Activated naive CD8-positive, alpha-beta T cell treated with anti-CD3 and anti-CD28 coated beads, Interleukin-2, amount 50 U/mL, for 24 hours (primary cell): ENCODE results near the gene PCBP4.
A peak's percentile ranks its signal among the peaks of the same experiment; 100 is the strongest.
"Not testable (repeated sequence)": the region's sequence is repeated elsewhere in the genome, so short reads cannot be mapped to it uniquely, and the experiment has no call there.

Source experiments
- ATAC-seq: fragments of 150-1000 bp; cut with Tn5 transposase; one replicate; pipeline ENCODE4 v1.10.0; 2021
- DNase-seq: peaks from one replicate; pipeline ENCODE4 v3.0.0; 2021
- H3K27ac Mint-ChIP-seq: one replicate; pipeline ENCODE4 v1.8.0; 2021; ENCODE audit warnings: mild to moderate bottlenecking, mixed read lengths
- H3K27me3 Mint-ChIP-seq: one replicate; pipeline ENCODE4 v1.8.0; 2021; ENCODE audit warnings: mixed read lengths
- H3K36me3 Mint-ChIP-seq: one replicate; pipeline ENCODE4 v1.8.0; 2021; ENCODE audit warnings: low read depth, mixed read lengths
- H3K4me1 Mint-ChIP-seq: one replicate; pipeline ENCODE4 v1.8.0; 2021; ENCODE audit warnings: mixed read lengths
- H3K4me3 Mint-ChIP-seq: one replicate; pipeline ENCODE4 v1.8.0; 2021; ENCODE audit warnings: mild to moderate bottlenecking, moderate library complexity, mixed read lengths
- H3K9me3 Mint-ChIP-seq: one replicate; pipeline ENCODE4 v1.8.0; 2021; ENCODE audit warnings: mixed read lengths

The PCBP4 gene

DNA sequence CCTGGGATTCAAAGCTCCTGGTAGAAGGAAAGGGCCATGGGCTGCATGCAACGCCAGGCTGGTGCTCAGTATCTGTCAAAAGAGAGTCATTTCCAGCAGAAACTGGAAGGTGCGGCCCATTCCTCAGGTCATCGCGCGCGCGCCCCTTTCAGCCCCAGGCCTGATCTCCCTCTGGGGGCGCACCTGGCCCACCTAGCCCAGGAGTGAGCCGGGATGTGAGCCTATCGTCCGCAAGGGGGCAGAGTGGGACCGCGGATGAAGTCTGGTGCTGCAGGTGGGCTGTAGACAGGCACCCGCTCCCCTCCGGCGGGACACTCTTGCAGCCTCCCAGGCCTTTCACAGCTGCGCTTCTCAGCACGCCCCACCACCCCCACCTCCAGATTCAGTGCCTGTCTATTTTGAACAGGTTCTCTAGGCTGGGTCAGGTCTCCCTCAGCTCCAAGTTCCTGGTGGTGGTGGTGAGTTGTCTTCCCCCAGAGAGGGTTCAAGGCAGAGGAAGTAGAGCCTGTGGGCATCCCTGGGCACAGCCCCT, 34.3 kb upstream of the PCBP4 start:
- H3K27me3 Mint-ChIP-seq: peaks cover 4% of the 10 kb centered on the region
- H3K27ac Mint-ChIP-seq: no peak overlapping the region
- DNase-seq (peak; percentile 90), ATAC-seq (peak; percentile 95)
- no peaks in the 10 kb centered on the region for H3K9me3 Mint-ChIP-seq
- H3K36me3 Mint-ChIP-seq: no peaks in the 10 kb centered on the region
- H3K4me1 Mint-ChIP-seq: peaks cover 5% of the 10 kb centered on the region
- no peak overlapping the region for H3K4me3 Mint-ChIP-seq

DNA sequence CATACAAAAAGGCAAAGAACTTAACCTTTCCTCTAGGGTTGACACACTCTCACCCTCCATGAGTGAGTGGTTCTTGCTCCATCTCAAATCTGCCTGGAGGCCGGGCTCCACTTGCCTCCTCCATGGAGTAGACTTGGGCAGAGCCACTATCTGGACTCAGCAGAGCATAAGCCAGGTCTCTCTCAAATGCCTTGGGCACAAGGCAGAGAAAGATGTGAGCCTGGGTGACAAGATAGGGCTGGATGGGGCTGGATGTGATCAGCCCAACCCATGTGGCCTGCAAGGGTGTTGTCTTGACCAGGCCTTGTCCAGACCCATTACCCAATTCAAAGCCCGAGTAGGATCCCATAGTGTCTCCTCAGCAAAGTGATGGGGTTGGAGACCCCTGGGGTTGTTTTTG, 32.6 kb upstream of the PCBP4 start:
- Mint-ChIP-seq H3K9me3 (no peaks in the 10 kb centered on the region), H3K27me3 (peaks cover 4% of the 10 kb centered on the region), H3K27ac (no peak overlapping the region), H3K4me3 (no peak overlapping the region), H3K4me1 (peaks cover 12% of the 10 kb centered on the region), H3K36me3 (peaks cover 10% of the 10 kb centered on the region)
- ATAC-seq: no peak
- no peak for DNase-seq

DNA sequence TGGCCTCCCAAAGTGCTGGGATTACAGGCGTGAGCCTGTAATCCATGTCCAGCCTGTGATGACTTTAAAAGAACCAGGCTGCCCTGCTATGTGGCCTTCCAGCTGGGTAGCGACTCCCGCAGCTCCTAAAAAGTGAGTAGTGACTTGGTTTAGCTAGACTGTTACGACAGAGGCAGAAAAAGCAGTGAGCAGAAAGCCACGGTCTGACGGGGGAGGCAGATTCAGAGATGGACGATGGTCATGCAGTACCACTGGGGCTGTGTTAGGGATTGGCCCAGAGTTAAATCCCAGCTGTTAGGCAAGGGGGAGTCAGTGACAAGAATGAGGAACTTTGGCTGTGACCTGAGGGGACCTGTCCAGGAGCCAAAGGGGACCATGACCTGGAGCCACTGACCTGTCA, 31.5 kb upstream of the PCBP4 start:
- H3K9me3 Mint-ChIP-seq: no peaks in the 10 kb centered on the region
- no peak overlapping the region for H3K27ac Mint-ChIP-seq
- H3K27me3 Mint-ChIP-seq: peaks cover 4% of the 10 kb centered on the region
- ATAC-seq (no peak), DNase-seq (no peak)
- no peak overlapping the region for H3K4me3 Mint-ChIP-seq
- peaks cover 22% of the 10 kb centered on the region for H3K4me1 Mint-ChIP-seq
- peaks cover 21% of the 10 kb centered on the region for H3K36me3 Mint-ChIP-seq

DNA sequence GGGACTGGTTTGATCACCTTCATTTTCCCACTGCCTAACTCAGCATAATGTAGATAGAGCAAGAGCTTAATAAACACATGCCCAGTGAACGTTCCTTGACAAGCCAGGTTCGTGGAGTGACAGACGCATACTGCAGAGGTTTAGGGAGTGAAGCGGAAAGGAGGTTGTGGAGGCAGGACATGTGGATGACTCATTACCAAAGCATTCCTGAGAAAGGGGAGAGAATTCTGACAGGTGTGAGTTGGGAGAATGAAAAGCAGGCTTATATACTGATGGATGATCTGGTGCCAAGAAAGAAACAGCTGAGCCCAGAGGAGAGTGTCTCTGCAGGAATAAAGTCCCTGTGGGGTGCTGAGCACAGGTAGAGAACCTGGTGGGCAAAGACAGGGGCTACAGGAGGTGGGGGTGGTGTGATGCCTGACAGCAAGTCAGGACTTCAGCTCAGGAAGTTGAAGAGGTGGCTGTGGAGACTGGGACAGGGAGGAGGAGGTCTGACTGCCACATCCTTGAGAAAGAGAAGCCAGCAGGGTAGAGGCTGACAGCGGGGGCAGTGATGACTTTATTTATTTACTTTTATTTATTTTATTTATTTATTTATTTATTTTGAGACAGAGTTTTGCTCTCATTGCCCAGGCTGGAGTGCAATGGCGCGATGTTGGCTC, 30.8 kb upstream of the PCBP4 start:
- H3K27me3 Mint-ChIP-seq: peaks cover 4% of the 10 kb centered on the region
- H3K9me3 Mint-ChIP-seq: no peaks in the 10 kb centered on the region
- no peak overlapping the region for H3K27ac Mint-ChIP-seq
- peaks cover 28% of the 10 kb centered on the region for H3K4me1 Mint-ChIP-seq
- H3K36me3 Mint-ChIP-seq: peaks cover 27% of the 10 kb centered on the region
- H3K4me3 Mint-ChIP-seq: no peak overlapping the region
- DNase-seq (no peak), ATAC-seq (no peak)

DNA sequence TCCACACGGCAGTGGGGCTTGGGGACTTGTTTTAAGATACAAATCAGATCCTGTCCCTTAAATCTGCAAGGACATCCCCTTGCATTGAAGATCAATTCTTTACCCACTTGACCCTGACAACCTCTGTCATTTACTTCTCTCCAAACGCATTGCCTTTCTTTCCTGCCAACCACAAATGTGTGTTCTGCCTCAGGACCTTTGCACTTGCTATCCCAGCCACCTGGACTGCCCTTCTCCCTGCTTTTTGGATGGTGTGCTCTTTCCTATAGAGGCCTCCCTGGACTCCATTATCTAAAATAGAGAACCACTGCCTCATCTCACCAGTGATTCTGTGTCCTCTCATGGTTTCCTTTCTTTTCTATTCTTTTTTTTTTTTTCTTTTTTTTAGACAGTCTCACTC, 29.9 kb upstream of the PCBP4 start:
- no peak overlapping the region for H3K4me3 Mint-ChIP-seq
- H3K9me3 Mint-ChIP-seq: no peaks in the 10 kb centered on the region
- peaks cover 4% of the 10 kb centered on the region for H3K27me3 Mint-ChIP-seq
- ATAC-seq (no peak), DNase-seq (no peak)
- no peak overlapping the region for H3K27ac Mint-ChIP-seq
- H3K4me1 Mint-ChIP-seq: peaks cover 36% of the 10 kb centered on the region
- H3K36me3 Mint-ChIP-seq: peaks cover 35% of the 10 kb centered on the region

DNA sequence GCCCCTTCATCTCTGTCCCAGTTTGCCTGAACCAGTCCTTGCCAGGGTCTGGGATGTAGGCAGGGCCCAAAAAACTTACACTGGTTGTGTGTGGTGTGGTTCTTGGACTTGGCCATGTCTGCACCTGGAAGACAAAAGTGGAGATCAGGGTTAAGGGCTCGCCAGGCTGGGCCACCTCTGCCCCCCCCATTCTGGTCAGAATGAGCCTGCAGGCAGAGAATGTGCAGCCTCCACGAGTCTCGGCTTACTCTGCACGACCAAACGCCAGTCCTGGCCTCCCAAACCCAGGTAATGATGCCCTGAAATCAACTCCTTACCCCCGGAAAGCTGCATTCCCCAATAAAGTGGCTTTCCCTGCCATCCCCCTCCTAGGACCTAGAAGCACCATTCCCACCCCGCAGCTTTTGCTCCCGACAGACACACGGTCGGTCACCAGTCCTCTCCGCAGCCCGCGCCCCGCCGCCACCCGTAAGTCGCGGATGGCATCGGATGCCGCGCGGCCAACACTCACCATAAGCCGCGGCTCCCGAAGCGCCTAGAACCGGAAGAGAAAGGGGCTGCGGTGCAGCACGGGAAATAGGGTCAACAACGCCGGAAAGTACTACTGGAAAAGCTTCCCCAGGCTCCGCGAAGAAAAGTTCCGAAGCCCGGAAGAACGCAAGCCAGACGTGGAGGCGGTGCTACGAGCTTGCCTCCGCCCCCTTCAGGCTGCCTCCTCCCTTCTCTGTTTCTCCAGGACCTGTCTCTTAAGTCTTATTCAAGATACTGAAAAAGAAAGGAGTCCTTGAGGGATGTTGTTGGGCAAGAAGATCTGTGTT, 28.3 kb upstream of the PCBP4 start, which contains the start of gene RPL29:
Gene RPL29, minus strand, starts transcription at position 550 of the 818 bp plus-strand sequence. Its CDS starts 434 bp downstream, at position 116.
- Mint-ChIP-seq H3K36me3 (peaks cover 41% of the 10 kb centered on the region), H3K27ac (peak within 1 kb of the TSS; percentile 100), H3K4me3 (peak within 1 kb of the TSS; percentile 100), H3K4me1 (peaks cover 38% of the 10 kb centered on the region), H3K9me3 (no peaks in the 10 kb centered on the region), H3K27me3 (peaks cover 4% of the 10 kb centered on the region)
- ATAC-seq (peak; percentile 89), DNase-seq (peak; percentile 91)

DNA sequence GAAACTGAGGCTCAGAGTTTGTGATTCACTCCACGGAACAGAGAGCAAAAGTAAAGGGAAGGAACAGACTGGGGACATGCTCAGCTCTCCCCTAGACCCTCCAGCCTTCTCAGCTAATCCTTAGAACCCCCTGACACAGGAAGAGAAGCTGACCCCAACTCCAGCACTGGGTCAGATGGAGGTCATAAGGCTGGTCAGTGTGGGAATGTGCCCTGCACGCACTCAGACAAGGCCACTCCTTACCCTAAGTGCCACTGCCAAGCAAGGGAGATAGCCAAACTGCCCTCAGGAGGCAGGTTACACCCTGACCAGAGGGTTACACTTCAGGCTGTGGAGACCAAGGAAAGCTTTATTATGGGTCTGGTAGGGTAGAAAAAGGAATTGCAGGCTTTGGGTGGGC, 27.3 kb upstream of the PCBP4 start:
- Mint-ChIP-seq H3K27me3 (no peaks in the 10 kb centered on the region), H3K36me3 (peaks cover 41% of the 10 kb centered on the region), H3K4me1 (peaks cover 38% of the 10 kb centered on the region), H3K4me3 (peak overlapping the region; percentile 100), H3K9me3 (no peaks in the 10 kb centered on the region), H3K27ac (peak overlapping the region; percentile 100)
- ATAC-seq (no peak), DNase-seq (no peak)

DNA sequence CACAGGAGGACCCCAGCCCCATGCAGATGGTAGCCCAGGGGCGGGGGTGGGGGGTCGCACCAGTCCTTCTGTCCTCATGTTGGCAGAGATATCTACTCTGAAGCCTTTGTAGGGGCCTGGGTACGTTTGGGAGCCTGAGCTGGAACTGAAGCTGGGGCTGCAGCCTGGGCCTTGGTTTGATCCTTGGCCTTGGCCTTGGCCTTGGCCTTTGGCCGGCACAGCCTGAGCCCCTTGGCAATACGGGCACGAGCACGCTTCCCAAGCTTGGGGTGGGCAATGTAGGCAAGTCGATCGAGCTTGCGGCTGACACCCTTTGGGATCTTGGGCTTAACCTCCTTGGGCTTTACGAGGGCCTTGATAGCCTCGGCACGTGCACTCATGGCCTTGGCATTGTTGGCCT, 26.4 kb upstream of the PCBP4 start:
- H3K27ac Mint-ChIP-seq: peak overlapping the region; percentile 100
- H3K27me3 Mint-ChIP-seq, DNase-seq, H3K9me3 Mint-ChIP-seq, ATAC-seq: not testable (repeated sequence)
- H3K4me1 Mint-ChIP-seq: peaks cover 38% of the 10 kb centered on the region
- peaks cover 43% of the 10 kb centered on the region for H3K36me3 Mint-ChIP-seq
- peak overlapping the region; percentile 100 for H3K4me3 Mint-ChIP-seq

DNA sequence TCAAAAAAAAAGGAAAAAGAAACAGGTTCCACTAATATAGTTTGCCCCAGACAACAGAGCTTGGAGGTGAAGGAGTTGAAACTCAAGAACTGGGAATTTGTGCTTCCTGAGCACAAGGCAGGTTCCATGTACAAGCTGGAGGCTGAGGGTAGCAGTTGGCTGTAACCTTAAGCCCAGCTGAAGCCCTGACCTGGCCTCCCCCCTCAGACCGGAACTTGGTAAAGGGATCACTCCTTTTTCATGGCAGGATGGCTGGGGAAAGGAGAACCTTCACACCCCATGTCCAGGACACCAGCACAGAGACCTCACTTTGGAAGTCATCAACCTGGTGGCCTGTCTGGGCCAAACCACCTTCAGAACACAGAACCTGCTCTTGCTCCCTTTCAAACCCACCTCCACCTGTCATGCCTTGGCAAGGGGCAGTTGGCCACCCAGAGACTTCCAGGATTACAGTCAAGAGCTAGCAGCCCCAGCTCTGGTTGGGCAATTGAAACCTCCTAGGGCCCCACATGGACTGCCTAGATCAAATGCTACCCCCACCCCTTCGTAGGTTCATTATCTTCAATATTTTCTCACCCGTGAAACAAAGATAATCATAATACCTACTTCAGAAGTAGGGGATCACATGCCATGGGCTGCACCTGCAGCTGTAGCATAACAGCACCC, 24.9 kb upstream of the PCBP4 start:
- ATAC-seq (no peak), DNase-seq (no peak)
- no peaks in the 10 kb centered on the region for H3K9me3 Mint-ChIP-seq
- H3K4me1 Mint-ChIP-seq: peaks cover 38% of the 10 kb centered on the region
- H3K27ac Mint-ChIP-seq: peak overlapping the region; percentile 100
- H3K4me3 Mint-ChIP-seq: peak overlapping the region; percentile 100
- H3K27me3 Mint-ChIP-seq: no peaks in the 10 kb centered on the region
- H3K36me3 Mint-ChIP-seq: peaks cover 43% of the 10 kb centered on the region

DNA sequence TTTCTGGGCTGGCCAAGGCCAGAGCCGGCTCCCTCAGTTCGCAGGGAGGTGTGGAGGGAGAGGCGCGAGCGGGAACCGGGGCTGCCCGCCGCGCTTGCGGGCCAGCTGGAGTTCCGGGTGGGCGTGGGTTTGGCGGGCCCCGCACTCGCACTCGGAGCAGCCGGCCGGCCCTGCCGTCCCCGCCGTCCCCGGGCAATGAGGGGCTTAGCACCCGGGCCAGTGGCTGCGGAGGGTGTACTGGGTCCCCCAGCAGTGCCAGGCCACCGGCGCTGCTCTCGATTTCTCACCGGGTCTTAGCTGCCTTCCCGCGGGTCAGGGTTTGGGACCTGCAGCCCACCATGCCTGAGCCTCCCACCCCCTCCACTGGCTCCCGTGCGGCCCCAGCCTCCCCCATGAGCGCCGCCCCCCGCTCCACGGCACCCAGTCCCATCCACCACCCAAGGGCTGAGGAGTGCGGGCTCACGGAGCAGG, 23.3 kb upstream of the PCBP4 start:
- DNase-seq, H3K27ac Mint-ChIP-seq, H3K4me3 Mint-ChIP-seq, H3K9me3 Mint-ChIP-seq, H3K27me3 Mint-ChIP-seq, ATAC-seq: not testable (repeated sequence)
- Mint-ChIP-seq H3K4me1 (peaks cover 34% of the 10 kb centered on the region), H3K36me3 (peaks cover 40% of the 10 kb centered on the region)

DNA sequence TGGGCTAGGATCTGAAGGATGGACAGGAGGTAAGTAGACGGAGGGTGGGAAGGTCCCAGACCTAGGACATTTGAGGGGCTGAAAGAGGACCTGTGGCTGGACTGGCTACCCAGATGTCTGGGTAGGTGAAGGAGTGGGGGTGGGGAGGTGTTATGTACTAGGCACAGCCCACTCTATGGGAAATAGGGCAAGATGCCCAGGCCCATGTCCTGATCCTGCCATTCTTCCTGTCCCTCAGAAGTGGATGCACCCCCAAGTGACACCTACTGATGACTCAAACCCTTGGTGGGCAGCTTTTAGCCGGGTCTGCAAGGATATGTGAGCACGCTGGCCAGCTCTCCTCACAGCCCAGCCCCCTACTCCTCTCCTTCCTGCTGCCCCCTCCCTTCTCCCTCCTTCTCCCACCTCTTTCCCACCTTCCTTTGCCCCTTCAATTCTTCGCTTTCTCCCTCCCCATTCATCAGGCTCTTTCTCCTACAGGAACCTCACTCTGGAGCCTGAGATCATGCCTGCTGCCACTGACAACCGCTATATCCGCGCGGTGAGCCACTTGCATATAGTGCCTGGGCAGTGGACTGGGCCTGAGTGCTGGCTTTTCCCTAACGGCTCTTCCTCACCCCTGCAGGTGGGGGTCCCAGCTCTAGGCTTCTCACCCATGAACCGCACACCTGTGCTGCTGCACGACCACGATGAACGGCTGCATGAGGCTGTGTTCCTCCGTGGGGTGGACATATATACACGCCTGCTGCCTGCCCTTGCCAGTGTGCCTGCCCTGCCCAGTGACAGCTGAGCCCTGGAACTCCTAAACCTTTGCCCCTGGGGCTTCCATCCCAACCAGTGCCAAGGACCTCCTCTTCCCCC, 21.3 kb upstream of the PCBP4 start:
- Mint-ChIP-seq H3K4me3 (no peak overlapping the region), H3K27ac (peak overlapping the region; percentile 46), H3K27me3 (no peaks in the 10 kb centered on the region), H3K36me3 (peaks cover 20% of the 10 kb centered on the region), H3K9me3 (no peaks in the 10 kb centered on the region), H3K4me1 (peaks cover 23% of the 10 kb centered on the region)
- ATAC-seq (no peak), DNase-seq (no peak)

DNA sequence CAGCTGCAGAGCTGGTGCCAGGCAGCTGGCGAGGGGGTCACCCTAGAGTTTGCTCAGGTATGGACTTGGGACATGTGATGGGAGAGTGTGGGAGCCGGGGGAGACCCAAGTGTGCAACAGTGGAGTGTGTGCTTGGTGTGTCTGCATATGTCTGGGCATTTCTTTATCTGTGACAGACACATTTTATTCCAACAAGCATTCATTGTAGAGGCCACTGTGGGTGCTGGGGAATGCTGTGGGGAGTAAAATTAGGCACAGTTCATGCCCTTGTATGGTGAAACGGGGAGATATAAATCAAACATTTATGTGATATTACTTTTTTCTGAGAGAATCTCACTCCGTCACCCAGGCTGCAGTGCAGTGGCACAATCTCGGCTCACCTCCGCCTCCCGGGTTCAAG, 20.3 kb upstream of the PCBP4 start:
- H3K27me3 Mint-ChIP-seq: no peaks in the 10 kb centered on the region
- no peaks in the 10 kb centered on the region for H3K9me3 Mint-ChIP-seq
- ATAC-seq (no peak), DNase-seq (no peak)
- no peak overlapping the region for H3K27ac Mint-ChIP-seq
- no peak overlapping the region for H3K4me3 Mint-ChIP-seq
- H3K36me3 Mint-ChIP-seq: peaks cover 12% of the 10 kb centered on the region
- peaks cover 20% of the 10 kb centered on the region for H3K4me1 Mint-ChIP-seq

DNA sequence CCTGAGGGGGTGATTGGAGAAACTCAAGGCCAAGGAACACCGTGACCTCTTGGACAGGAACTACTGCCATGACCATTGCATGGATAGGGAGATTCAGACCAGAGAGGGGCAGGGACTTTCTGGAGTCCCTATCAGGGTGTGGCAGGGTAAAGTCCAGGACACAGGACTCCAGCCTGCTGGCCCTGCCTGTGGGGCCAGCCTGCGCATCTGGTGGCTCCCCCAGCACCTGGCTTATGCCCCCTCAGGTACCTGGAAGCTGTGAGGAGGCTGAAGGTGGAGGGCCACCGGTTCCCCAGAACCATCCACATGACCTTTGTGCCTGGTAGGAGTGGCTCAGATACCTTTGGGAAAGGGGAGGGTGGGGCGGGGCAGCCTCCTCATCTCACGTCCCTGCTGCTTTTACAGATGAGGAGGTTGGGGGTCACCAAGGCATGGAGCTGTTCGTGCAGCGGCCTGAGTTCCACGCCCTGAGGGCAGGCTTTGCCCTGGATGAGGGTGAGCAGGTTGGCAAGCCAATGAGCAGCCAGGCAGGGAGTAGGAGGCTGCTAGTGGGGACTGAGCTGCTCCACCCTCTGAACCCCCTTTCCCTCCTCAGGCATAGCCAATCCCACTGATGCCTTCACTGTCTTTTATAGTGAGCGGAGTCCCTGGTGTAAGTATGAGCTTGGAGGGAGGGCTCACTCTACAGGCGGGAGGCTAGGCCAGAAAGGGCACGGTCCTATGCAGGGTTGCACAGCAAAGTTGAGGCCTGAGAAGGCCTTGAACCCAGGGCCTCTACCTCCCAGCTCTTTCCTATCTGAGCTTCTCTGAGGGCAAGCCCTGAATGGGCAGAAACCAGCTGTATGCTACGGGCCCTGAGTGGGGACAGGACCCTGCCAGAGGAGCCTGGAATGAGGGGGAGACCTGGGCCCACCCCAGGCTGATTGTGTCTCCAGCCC, 19.0 kb upstream of the PCBP4 start:
- no peak overlapping the region for H3K4me3 Mint-ChIP-seq
- H3K4me1 Mint-ChIP-seq: peaks cover 24% of the 10 kb centered on the region
- H3K27me3 Mint-ChIP-seq: no peaks in the 10 kb centered on the region
- H3K9me3 Mint-ChIP-seq: no peaks in the 10 kb centered on the region
- ATAC-seq (no peak), DNase-seq (no peak)
- H3K36me3 Mint-ChIP-seq: peaks cover 2% of the 10 kb centered on the region
- H3K27ac Mint-ChIP-seq: no peak overlapping the region
